Left lung (tissue), 10 donors: Measurements from ENCODE around the gene CNEP1R1. TPM values are rescaled to one million over a fixed set of nuclear protein-coding genes. Genes with fewer than 3 reads are reported as not detected.

Source experiments
- ATAC-seq: fragments of 200-7000 bp; cut with Tn5 transposase; one replicate; pipeline ENCODE4 v1.9.1; 2020; ENCODE audit warnings: moderate library complexity
- DNase-seq, 4 donors: peaks; one replicate each; pipeline ENCODE4 v3.0.0-alpha.2; 2013 to 2020
- H3K27ac ChIP-seq, 2 donors: fragments of 200-600 bp; sonication (generic) in 1 of 2; one replicate each; pipeline versions ENCODE4 v1.5.0 to v1.8.0; 2020 to 2021
- H3K27me3 ChIP-seq, 2 donors: fragments of 200-600 bp; sonication (generic) in 1 of 2; one replicate each; pipeline versions ENCODE4 v1.5.0 to v1.8.0; 2020 to 2021
- H3K36me3 ChIP-seq, 2 donors: fragments of 200-600 bp; sonication (generic) in 1 of 2; one replicate each; pipeline versions ENCODE4 v1.5.0 to v1.8.0; 2020 to 2021
- H3K4me1 ChIP-seq, 2 donors: fragments of 200-600 bp; one replicate each; pipeline ENCODE4 v1.8.0; 2021
- H3K4me3 ChIP-seq, 2 donors: fragments of 200-600 bp; sonication (generic) in 1 of 2; one replicate each; pipeline versions ENCODE4 v1.5.0 to v1.8.0; 2020 to 2021; ENCODE audit warnings: mild to moderate bottlenecking in 1 of 2
- H3K9me3 ChIP-seq, 2 donors: fragments of 200-600 bp; sonication (generic) in 1 of 2; one replicate each; pipeline versions ENCODE4 v1.5.0 to v1.8.0; 2020 to 2021
- CTCF ChIP-seq, 2 donors: fragments of 200-600 bp; sonication (generic) in 1 of 2; IDR thresholded peaks; one replicate each; pipeline versions ENCODE4 v1.5.0 to v1.8.0; 2021; ENCODE audit warnings: antibody characterized with exemption in 2 of 2
- intact Hi-C, 2 donors: fragments of 100-400 bp; cut with DNase I; formaldehyde crosslinking; loops; one replicate each; pipeline versions ENCODE4 v1.11.2 to v1.14.2; 2022
- polyA plus RNA-seq, 6 donors: library from polyadenylated mRNA; unstranded; fragments of 120-200 nt; gene quantifications; one replicate each; pipeline ENCODE4 v1.2.1, GENCODE V29; 2013; ENCODE audit not compliant: insufficient read length in 6 of 6
- total RNA-seq, 2 donors: library from RNA; stranded (reverse); fragmentation: NEBNext Ultra II Directional; extraction: Animal tissue kit (Norgen Biotek cat#: 25700); gene quantifications; one replicate each; pipeline ENCODE4 v1.2.1, GENCODE V29; 2021
- donor health status: DM: no; HTN: yes; CAD: no.
- donor health status: DM: no; HTN: no; CAD: no.

Gene CNEP1R1
- total and polyA plus RNA-seq, 8 donors: 22.2 to 44.3 (median 35.3) TPM

- H3K4me3 ChIP-seq: no peak overlapping the region
- DNase-seq: no peak
- H3K9me3 ChIP-seq: no peaks in the 10 kb centered on the region
- no peak for TF ChIP-seq CTCF (IDR thresholded peaks at IDR 0.05)
- intact Hi-C loops: no loop called here
- H3K27ac ChIP-seq: no peak overlapping the region
- peaks cover 4 to 23% of the 10 kb centered on the region in 2 donors for H3K4me1 ChIP-seq
- no peaks in the 10 kb centered on the region for H3K27me3 ChIP-seq
- no peak for ATAC-seq
- H3K36me3 ChIP-seq: no peaks in the 10 kb centered on the region
Observed at GRCh38 chr16:50043358-50043757, 18.3 kb downstream of the CNEP1R1 start.

- intact Hi-C loops: no loop called here
Observed at GRCh38 chr16:50045412-50045811, 20.4 kb downstream of the CNEP1R1 start.

DNA sequence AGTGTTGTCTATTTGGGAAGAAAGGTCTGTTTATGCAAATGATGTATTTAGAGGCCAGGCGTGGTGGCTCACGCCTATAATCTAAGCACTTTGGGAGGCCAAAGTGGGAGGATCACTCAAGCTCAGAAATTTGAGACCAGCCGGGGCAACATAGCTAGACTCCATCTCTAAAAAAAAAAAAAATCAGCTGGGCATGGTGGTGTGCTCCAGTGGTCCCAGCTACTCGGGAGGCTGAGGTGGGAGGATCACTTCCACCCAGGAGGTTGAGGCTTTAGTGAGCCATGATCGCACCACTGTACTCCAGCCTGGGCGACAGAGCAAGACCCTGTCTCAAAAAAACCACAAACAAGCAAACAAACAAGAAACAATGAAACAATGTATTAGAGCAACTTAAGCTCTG lies 21.8 kb downstream of the CNEP1R1 start:
- DNase-seq (no peak), ATAC-seq (no peak)
- TF ChIP-seq CTCF (IDR thresholded peaks at IDR 0.05): no peak
- Histone ChIP-seq H3K4me1 (no peaks in the 10 kb centered on the region), H3K36me3 (no peaks in the 10 kb centered on the region), H3K4me3 (no peak overlapping the region), H3K9me3 (no peaks in the 10 kb centered on the region), H3K27me3 (no peaks in the 10 kb centered on the region), H3K27ac (no peak overlapping the region)
- intact Hi-C loops: no loop called here

More at GRCh38 chr16:50045412-50045811, 20.4 kb downstream of the CNEP1R1 start:
- TF ChIP-seq CTCF (IDR thresholded peaks at IDR 0.05): no peak
- Histone ChIP-seq H3K9me3 (no peaks in the 10 kb centered on the region), H3K27me3 (no peaks in the 10 kb centered on the region), H3K4me3 (no peak overlapping the region), H3K4me1 (peaks cover under 1 to 3% of the 10 kb centered on the region in 2 donors), H3K36me3 (no peaks in the 10 kb centered on the region), H3K27ac (no peak overlapping the region)
- DNase-seq: no peak
- no peak for ATAC-seq

DNA sequence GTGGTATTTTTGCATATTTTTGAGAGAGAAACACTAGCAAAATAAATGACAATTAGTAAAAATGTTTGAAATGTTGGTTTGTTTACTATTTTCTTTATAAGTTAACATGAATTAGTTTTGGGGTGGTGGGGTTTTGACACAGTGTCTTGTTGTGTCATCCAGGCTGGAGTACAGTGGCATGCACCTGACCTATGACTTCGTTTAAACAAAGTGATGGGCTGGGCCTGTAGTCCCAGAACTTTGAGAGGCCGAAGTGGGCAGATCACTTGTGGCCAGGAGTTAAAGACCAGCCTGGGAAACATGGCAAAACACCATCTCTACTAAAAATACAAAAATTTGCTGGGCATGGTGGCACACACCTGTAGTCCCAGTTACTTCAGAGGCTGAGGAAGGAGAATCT lies 22.8 kb downstream of the CNEP1R1 start:
- intact Hi-C loops: no loop called here
- Histone ChIP-seq H3K27ac (no peak overlapping the region), H3K4me3 (no peak overlapping the region), H3K9me3 (no peaks in the 10 kb centered on the region), H3K36me3 (no peaks in the 10 kb centered on the region), H3K27me3 (no peaks in the 10 kb centered on the region), H3K4me1 (no peaks in the 10 kb centered on the region)
- DNase-seq: no peak
- no peak for TF ChIP-seq CTCF (IDR thresholded peaks at IDR 0.05)
- ATAC-seq: no peak

GRCh38 chr16:50050802-50051201 lies 25.8 kb downstream of the CNEP1R1 start:
- intact Hi-C loops: no loop called here
- ATAC-seq: no peak
- no peak overlapping the region for H3K4me3 ChIP-seq
- H3K36me3 ChIP-seq: no peaks in the 10 kb centered on the region
- no peak for TF ChIP-seq CTCF (IDR thresholded peaks at IDR 0.05)
- no peak overlapping the region for H3K27ac ChIP-seq
- H3K27me3 ChIP-seq: no peaks in the 10 kb centered on the region
- H3K9me3 ChIP-seq: peaks cover 0 to 7% of the 10 kb centered on the region in 2 donors
- no peaks in the 10 kb centered on the region for H3K4me1 ChIP-seq
- DNase-seq: no peak
